GM21381 (cell line): ENCODE measurements around the gene FBXO10.
"Not testable (repeated sequence)": the region's sequence is repeated elsewhere in the genome, so short reads cannot be mapped to it uniquely, and the experiment has no call there.

Experiments used
- ATAC-seq: cut with Tn5 transposase; IDR thresholded peaks from one replicate; pipeline ENCODE4 v1.9.1; 2021; ENCODE audit warnings: mild to moderate bottlenecking, moderate library complexity; ENCODE audit not compliant: unreplicated experiment

The FBXO10 gene

GRCh38 chr9:37515620-37516258 is 60.4 kb downstream of the FBXO10 start:
- ATAC-seq: no peak

DNA sequence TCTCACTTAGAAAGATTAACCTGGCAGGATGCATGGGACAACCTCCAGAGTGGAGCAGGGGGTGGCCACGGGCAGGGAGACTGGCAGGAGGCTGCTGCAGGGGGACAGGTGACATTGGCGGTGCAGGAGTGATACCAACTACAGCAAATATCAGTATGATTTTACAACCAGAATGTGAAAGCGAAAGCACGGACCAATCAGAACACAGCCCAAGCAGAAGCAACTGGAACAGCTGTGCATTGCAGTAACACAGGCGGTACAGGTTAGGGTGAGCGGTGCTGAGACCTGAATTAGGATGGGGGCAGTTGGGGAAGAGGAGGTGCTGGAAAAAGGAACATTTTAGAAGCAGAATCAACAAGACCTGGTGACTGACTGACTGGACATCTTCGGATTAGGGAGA is 61.2 kb downstream of the FBXO10 start:
- ATAC-seq: no peak

DNA sequence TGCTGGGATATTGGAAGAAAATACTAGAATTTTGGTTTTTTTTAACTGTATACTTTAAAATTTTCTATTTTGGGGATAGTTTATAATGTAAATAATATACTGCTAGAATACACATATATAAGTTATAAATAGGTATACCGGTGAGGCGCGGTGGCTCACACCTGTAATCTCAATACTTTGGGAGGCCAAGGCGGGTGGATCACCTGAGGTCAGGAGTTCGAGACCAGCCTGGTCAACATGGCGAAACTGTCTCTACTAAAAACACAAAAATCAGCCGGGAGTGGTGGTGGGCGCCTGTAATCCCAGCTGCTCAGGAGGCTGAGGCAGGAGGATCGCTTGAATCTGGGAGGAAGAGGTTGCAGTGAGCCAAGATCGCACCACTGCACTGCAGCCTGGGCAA is 61.8 kb downstream of the FBXO10 start:
- ATAC-seq: not testable (repeated sequence)

- ATAC-seq: no peak
These were observed 63.7 kb downstream of the FBXO10 start for GRCh38 chr9:37512437-37512836.

DNA sequence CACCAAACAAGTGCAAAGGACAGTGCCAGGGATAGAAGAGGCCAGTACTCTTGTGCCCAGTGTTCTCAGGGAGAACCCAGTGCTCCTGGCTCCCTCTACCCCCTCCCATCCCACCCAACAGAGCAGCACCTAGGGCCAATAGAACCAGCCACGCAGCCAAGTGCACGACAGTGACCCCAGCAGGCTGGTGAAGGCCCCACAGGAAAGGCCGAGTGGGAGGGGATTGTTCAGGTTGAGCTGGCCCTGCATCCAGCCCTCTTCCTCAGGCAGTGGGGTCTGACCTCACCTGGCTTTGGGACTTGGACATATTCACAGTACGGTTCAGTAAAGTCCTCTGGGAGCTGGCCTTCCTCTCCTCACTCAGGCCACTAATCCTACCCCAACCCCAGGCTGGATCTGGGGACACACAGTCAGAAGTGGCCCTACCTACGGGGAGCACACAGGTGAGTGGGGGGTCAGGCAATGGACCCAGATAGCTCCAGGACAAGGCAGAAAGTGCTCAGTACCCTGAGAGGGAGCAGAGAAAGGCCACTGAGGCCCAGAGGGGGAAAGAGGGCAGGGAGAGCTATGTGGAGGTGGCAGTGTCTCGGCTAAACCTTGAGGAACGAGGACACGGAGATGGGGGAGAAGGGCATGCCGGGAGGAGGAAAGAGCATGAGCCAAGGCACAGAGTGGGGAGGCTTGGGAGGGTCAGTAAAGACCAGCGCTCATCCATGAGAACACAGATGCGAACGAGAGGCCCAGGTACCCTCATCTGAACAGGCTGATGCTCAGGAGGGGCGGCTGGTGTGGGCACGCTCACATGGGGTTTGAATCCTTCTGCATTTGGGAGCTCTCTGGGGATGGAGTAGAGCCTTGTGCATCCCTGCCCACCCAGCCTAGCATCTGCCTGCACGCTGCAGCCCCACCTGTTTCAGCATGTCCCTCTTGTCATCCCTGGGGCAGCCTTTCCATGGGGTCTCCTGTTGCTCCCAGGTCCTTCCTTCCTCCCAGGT is 64.9 kb downstream of the FBXO10 start:
- no peak for ATAC-seq

DNA sequence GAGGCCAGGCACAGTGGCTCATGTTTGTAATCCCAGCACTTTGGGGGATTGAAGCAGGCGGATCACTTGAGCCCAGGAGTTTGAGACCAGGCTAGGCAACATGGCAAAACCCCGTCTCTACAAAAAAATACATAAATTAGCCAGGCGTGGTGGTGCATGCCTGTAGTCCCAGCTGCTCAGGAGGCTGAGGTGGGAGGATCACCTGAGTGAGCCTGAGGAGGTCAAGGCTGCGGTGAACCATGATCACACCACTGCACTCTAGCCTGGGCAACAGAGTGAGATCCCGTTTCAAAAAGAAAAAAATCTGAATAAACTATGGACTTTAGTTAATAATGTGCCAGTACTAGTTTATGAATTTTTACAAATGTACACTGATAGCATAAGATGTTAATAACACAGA is 66.1 kb downstream of the FBXO10 start:
- not testable (repeated sequence) for ATAC-seq

DNA sequence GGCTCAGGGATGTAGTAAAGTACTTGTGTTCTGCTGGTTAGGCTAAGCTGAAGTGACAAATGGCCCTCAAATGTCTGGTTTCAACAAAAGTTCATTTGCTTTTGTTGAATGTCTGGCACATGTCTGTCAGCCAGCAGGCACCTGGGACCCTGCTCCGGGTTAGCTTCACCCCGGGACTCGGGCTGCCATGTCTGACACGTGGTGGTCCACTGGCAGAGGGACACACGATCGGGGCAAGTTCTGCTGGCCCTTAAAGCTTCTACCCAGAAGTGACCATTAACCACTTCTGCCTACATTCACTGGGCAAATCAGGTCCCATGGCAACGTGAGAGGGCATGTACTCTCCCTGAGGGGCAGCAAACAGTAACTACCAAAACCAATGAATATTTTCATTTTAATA is 66.6 kb downstream of the FBXO10 start:
- ATAC-seq: no peak

- ATAC-seq: no peak
These were observed 67.4 kb downstream of the FBXO10 start for GRCh38 chr9:37508834-37509206.

GRCh38 chr9:37508135-37508833 is 67.9 kb downstream of the FBXO10 start:
- no peak for ATAC-seq

- no peak for ATAC-seq
These were observed 68.5 kb downstream of the FBXO10 start for GRCh38 chr9:37507566-37508134.

DNA sequence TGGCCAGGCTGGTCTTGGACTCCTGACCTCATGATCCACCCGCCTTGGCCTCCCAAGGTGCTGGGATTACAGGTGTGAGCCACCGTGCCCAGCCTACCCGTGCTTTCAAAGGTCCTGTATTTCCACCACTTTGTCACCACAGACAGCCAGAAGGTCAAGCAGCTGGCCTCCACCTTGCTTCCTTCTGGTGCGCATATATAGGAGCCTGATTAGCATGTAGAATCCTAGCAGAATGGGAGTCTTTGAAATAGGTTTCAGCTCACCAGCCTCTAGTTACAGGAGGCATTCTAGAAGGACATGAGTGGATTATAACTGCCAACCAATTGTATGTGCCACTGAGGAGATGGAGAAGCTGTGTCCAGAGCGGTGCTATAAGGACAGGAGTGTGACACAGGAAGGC is 71.6 kb downstream of the FBXO10 start:
- ATAC-seq: no peak

DNA sequence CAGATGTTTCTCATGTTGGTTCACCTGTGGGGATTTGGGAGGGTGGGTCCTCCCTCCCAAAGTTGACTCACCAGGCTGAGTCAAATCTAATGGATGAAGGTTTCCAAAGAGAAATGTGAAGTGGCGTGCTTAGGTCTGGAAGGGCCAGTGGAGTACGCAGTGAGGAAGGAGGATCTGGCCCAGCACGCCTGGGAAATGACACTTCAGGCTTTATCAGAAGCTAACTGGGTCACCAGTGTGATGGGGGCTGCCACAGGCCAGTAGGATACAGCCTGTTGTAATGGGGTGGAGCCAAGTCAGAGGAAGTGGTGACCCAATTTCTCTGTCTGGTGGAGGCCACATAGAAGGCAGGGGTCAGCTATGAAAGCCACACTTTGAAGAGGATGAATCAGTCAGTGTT is 72.4 kb downstream of the FBXO10 start:
- ATAC-seq: no peak

DNA sequence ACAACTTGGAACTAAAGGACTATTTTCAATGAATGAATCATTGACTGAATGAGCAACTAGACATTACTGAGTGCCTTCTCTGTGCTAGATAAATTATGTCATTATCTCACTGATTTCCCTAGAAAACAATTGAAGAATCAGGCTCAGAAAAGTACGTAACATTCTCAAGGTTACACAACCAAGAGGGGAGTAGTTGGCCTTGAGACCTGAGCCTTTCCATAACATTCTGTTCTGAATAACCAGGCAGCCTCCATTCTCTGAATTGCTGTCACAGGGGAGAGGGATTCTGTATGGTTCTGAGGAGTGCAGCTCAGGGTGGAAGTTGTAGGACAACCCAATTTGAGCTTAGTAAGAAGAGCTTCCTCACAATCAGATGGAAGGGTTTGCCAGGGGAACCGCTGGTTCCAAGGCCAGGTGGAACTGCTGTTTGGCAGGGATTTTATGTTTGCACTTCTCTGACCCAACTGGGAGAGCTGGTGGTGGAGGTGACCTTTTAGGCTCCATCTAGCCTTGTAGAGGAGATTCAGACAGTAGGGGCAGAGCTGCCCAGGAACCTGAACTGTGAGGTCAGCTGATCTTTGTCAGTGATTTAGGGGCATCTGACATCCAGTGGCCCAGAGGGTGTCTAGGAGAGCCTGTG is 74.1 kb downstream of the FBXO10 start:
- no peak for ATAC-seq

DNA sequence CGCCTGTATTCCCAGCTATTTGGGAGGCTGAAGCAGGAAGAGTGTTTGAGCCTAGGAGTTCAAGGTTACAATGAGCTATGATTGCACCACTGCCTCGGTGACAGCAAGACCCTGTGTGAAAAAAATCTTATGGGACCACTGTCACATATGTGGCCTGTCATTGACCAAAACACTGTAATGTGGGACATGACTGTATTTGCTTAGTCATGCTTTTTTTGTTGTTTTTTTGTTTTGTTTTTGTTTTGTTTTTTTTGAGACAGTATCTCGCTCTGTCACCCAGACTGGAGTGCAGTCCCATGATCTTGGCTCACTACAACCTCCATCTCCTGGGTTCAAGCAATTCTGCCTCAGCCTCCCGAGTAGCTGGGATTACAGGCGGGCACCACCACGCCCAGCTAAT is 76.9 kb downstream of the FBXO10 start:
- no peak for ATAC-seq

- no peak for ATAC-seq
These were observed 77.7 kb downstream of the FBXO10 start for GRCh38 chr9:37498457-37498856.

DNA sequence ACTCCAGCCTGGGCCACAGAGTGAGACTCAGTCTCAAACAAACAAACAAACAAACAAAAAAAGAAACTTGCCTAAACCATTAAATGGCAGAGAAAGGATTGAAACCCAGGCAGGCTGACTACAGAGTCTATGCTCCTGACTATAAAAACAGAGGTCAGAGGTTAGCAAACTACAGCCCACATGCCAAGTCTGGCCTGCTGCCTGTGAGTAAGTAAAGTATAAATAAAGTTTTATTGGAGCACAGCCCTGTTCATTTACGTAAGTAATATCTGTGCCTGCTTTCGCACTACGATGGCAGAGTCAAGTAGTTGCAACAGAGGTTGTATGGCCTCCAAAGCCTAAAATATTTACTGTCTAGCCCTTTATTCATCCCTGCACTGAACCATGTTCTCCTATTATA is 78.9 kb downstream of the FBXO10 start:
- no peak for ATAC-seq

GRCh38 chr9:37496020-37496419 is 80.2 kb downstream of the FBXO10 start:
- no peak for ATAC-seq

GRCh38 chr9:37495571-37495970 is 80.6 kb downstream of the FBXO10 start:
- no peak for ATAC-seq

GRCh38 chr9:37491939-37492338 is 84.2 kb downstream of the FBXO10 start:
- ATAC-seq: no peak

GRCh38 chr9:37486616-37487548 is 89.3 kb downstream of the FBXO10 start:
- ATAC-seq: no peak
